Muscle layer of duodenum (tissue), 2 donors: ENCODE measurements around the gene ABCB9.

Source experiments
- H3K27ac ChIP-seq: one replicate; pipeline ENCODE4 v1.7.0; 2013; ENCODE audit warnings: mild to moderate bottlenecking, low read length
- H3K27me3 ChIP-seq: one replicate; pipeline ENCODE4 v1.7.0; 2013; ENCODE audit warnings: low read depth, mild to moderate bottlenecking, control low read depth, low read length
- H3K36me3 ChIP-seq, 2 donors: one replicate each; pipeline ENCODE4 v1.7.0; 2013; ENCODE audit warnings: low read length in 2 of 2, control low read depth in 1 of 2, mild to moderate bottlenecking in 1 of 2; ENCODE audit not compliant: insufficient read depth in 2 of 2, control insufficient read depth in 1 of 2
- H3K4me1 ChIP-seq, 2 donors: one replicate each; pipeline ENCODE4 v1.7.0; 2013; ENCODE audit warnings: low read length in 2 of 2, mild to moderate bottlenecking in 2 of 2, control low read depth in 1 of 2, moderate library complexity in 1 of 2; ENCODE audit not compliant: insufficient read depth in 2 of 2, control insufficient read depth in 1 of 2
- H3K4me3 ChIP-seq, 2 donors: one replicate each; pipeline ENCODE4 v1.7.0; 2013; ENCODE audit warnings: low read length in 2 of 2, low read depth in 1 of 2, mild to moderate bottlenecking in 1 of 2
- H3K9me3 ChIP-seq, 2 donors: one replicate each; pipeline ENCODE4 v1.7.0; 2013; ENCODE audit warnings: low read length in 2 of 2, control low read depth in 1 of 2, mild to moderate bottlenecking in 1 of 2; ENCODE audit not compliant: control insufficient read depth in 1 of 2
- donor health status: healthy.

Gene ABCB9

DNA sequence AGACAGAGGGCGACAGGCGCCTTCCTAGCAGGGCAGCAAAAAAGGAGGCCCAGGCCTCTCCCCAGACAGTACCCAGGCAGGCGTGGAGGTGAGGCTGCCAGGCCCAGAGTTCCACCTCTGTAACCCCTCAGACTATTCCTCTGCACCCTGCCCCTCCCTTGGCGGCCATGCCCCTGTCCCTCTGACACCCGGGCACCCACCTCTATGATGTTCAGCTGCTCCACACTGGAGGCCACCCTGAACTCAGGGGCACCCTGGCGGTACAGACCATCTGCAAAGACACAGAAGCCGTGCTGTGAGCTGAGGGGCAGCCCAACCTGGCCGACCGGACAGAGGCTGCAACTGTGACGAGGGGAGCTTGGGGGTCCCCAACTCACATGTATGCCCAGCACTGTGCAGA lies 34.3 kb upstream of the ABCB9 start:
- Histone ChIP-seq H3K27ac (no peak overlapping the region), H3K4me1 (peaks cover 4 to 9% of the 10 kb centered on the region in 2 donors), H3K27me3 (no peaks in the 10 kb centered on the region), H3K36me3 (peaks cover 0 to 53% of the 10 kb centered on the region in 2 donors), H3K9me3 (no peaks in the 10 kb centered on the region), H3K4me3 (no peak overlapping the region)

DNA sequence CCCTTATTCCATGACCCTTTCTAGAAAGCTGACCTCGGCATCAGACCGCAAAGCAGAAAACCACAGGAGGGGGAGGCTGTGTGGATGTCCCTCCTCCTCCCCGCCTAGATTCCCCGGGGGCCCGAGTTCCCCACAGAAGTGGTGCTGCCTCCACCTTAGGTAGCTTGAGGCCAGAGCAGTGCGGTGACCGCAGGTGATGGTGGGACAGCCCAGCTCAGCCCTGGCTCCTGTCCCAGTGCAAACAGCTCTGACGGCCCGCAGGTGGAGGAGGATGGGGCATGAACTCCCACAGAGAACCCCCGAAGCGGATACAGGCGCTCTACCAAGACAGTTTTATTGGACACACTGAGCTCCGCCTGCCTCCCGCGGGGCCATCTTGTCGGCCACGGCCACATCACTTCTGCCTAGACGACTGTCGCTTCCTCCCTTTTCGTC lies 33.7 kb upstream of the ABCB9 start:
- no peaks in the 10 kb centered on the region for H3K27me3 ChIP-seq
- no peak overlapping the region for H3K4me3 ChIP-seq
- peaks cover 4 to 11% of the 10 kb centered on the region in 2 donors for H3K4me1 ChIP-seq
- no peaks in the 10 kb centered on the region for H3K9me3 ChIP-seq
- H3K36me3 ChIP-seq, result peaks cover 0 to 51% of the 10 kb centered on the region in 2 donors
- H3K27ac ChIP-seq, result no peak overlapping the region

DNA sequence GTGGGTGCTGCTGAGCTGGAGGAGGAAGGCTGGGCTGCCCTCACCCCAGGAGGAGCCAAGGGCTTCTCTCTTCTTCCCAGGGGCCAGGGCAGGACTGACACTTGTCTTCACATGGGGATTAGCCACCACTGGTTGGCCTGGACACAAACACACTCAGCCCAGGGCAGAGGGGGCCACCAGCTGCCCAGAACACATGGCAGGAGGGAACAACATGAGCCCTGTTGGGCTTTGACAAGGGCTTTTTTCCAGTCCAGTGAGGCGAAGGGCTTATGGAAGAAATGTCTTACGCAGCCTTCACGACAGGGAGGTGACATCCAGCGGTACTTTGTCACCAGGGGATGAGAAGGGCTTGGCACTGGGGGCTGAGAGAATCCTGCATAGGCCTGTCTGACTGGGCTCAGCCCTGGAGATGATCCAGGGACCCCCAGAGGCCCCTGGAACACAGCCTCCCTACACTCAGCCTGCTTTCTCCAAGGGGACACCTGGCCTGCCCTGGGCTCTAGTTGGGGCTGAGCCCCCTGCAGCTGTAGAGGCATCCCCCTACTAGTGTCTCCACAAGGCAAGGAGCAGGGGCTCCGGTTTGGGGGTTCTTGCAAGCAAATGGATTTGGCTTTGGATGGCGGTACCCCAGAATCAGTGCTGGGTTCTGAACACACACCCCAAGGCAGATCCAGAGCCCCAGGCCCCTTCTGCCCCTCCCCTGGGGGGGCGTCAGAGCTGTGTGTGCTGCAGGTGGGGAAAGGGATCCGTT lies 33.1 kb upstream of the ABCB9 start:
- Histone ChIP-seq H3K27ac (no peak overlapping the region), H3K9me3 (no peaks in the 10 kb centered on the region), H3K4me1 (peaks cover 4 to 11% of the 10 kb centered on the region in 2 donors), H3K36me3 (peaks cover 0 to 45% of the 10 kb centered on the region in 2 donors), H3K4me3 (no peak overlapping the region), H3K27me3 (no peaks in the 10 kb centered on the region)

DNA sequence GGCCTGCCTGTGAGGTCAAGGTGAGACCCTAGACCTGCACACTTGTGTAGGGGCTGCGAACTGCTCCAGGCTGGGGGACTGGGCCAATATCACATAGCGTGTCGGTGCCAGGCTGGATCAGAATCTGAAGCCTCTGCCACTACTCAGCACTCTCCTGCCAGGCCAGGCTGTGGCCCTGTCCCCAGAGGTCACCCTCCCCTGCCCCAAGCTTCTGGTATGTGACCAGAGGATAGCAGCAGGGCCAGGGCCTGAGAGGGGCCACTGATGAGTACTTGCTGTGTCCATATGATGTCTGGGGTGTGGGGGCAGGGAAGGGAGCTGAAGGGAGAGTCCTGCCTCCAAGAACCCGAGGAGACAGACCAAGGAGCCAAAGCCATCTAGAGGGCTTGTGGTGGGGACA lies 32.1 kb upstream of the ABCB9 start:
- Histone ChIP-seq H3K27ac (no peak overlapping the region), H3K36me3 (peaks cover 0 to 40% of the 10 kb centered on the region in 2 donors), H3K4me1 (peaks cover 4 to 11% of the 10 kb centered on the region in 2 donors), H3K27me3 (no peaks in the 10 kb centered on the region), H3K4me3 (no peak overlapping the region), H3K9me3 (no peaks in the 10 kb centered on the region)

DNA sequence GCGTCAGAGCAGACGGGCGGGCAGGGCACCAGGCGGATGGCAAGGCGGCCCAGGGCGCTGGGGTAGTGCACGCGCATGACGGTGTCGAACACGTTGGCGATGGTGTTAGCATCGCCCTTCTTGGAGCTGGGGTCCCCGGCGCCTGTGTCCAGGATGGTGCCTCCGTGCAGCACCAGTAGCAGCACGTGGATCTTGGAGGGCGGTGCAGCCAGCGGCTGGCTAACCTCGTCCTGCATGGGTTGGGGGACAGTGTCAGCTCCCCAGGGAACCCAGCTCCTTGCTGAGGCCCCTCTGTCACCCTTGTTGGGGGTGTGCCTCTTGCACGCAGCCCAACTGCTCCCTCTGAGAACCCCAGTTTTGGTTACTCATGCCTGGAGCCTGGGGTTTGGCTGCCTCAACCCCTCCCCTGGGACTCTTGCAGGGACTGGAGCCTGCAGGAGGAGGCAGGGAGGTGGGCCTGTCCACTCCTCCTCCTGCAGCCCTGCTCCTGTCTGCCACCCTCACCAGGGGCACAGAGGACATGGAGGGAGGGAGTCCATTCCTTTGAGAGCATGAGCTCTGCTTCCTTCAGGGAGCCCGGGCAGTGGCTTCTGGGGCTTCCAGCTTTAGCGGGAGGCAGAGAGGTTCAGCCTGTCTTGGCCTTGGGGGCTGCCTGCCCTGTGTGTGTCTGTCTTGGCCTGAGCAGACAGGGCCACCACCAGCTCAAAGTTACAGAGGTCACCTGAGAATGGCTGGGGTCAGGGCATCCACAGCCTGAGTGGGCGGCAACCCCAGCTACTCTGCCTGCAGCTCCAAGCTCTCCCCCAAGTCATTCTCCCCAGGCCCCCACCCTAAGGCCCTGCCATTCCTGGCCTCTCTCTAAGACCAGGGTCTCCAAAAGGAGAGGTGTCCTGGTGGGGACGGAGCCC lies 31.3 kb upstream of the ABCB9 start:
- no peaks in the 10 kb centered on the region for H3K9me3 ChIP-seq
- peaks cover 0 to 40% of the 10 kb centered on the region in 2 donors for H3K36me3 ChIP-seq
- peaks cover 4 to 11% of the 10 kb centered on the region in 2 donors for H3K4me1 ChIP-seq

DNA sequence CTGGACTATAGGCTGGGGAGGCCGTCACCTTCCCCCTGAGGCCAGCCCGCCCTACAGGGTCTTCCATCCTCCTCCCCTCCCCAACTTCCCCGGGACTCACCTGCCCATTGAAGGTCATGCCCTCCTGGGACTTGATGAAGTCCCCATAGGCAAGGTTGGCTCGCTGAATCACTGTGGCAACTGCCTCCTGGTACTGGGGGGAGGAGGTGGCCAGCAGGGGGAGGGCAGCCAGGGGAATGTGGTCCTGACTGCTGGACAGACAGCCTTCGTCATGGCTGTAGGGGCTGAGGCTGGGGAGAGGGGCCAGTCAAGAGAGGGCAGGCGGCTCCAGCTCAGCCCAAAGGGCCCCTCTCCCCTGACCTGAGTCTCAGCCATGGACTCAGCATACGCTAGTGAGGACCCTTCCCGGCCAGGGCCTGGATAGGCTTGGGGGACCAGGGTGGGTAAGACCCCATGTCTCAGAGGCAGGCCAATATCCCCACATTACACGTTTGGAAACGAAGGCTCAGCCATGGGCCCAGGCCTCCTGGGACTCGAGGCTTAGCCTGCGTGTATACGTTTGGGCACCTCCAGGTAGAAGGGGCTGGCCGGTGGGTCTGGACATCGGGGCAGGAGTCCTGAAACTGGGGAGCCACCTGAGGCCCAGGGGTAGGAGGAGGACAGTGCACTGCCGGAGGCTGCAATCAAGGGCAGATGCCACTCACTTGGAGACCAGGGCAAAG lies 30.5 kb upstream of the ABCB9 start:
- Histone ChIP-seq H3K4me1 (peaks cover 4 to 11% of the 10 kb centered on the region in 2 donors), H3K36me3 (peaks cover 0 to 40% of the 10 kb centered on the region in 2 donors), H3K4me3 (no peak overlapping the region)

More for the DNA sequence above, 31.3 kb upstream of the ABCB9 start:
- Histone ChIP-seq H3K27ac (no peak overlapping the region), H3K4me3 (no peak overlapping the region), H3K27me3 (no peaks in the 10 kb centered on the region)

DNA sequence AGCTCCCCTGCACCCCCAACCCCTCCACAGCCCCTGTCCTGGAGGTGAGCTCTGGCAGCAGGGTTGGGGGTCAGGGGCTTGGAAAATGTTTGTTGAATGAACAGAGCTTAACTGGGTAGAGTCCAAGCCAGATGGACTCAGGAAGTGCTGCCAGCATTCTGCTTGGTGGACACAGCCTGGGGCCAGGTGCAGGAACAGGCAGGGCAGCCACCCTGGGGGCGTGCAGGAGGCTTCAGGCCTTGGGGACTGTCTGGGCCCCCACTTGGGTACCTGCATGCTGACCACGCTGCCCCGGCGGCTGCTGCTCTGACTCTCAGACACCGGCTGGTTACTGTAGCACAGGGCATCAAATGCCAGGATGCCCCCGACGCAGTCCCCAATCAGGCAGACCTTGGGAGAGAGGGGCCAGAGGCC lies 29.9 kb upstream of the ABCB9 start:
- no peaks in the 10 kb centered on the region for H3K27me3 ChIP-seq
- no peak overlapping the region for H3K4me3 ChIP-seq
- H3K36me3 ChIP-seq, result peaks cover 0 to 41% of the 10 kb centered on the region in 2 donors
- H3K4me1 ChIP-seq, result peaks cover 4 to 11% of the 10 kb centered on the region in 2 donors
- H3K27ac ChIP-seq, result no peak overlapping the region
- H3K9me3 ChIP-seq, result no peaks in the 10 kb centered on the region

More for the DNA sequence above, 30.5 kb upstream of the ABCB9 start:
- Histone ChIP-seq H3K27ac (no peak overlapping the region), H3K9me3 (no peaks in the 10 kb centered on the region), H3K27me3 (no peaks in the 10 kb centered on the region)

DNA sequence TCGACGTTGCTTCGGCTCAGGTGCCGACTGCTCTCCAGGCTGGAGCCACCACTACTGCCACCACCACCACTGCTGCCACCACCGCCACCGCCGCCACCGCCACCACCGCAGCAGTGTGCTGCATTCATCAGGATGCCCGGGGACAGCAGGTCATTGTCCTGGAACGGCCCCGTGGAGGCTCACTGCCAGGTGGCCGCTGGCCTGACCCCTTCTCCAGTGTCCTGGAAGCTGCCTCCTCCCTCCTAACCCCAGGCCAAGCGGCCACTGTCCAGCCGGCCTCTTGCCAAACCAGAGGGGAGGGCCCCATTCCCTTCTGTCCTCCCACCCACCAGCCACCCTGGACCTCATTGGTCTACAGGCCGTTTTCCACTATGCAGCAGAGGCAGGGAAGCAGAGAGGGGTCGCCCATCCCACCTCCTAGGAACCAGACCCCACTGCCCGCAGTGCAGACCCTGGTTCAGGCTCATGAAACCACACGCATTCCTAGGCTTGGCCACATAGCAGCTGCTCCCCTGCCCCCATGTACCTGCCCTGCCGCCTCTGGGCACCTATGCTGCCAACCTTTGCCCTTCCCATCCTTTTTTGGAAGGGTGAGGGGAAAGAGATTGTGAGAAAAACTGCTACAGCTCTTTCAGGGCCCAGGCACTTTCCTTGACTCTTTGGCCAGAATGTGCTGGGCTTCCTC lies 29.4 kb upstream of the ABCB9 start:
- H3K36me3 ChIP-seq, result peaks cover 0 to 39% of the 10 kb centered on the region in 2 donors
- no peak overlapping the region for H3K4me3 ChIP-seq
- no peaks in the 10 kb centered on the region for H3K9me3 ChIP-seq
- H3K27me3 ChIP-seq, result no peaks in the 10 kb centered on the region
- no peak overlapping the region for H3K27ac ChIP-seq
- H3K4me1 ChIP-seq, result peaks cover 4 to 11% of the 10 kb centered on the region in 2 donors

DNA sequence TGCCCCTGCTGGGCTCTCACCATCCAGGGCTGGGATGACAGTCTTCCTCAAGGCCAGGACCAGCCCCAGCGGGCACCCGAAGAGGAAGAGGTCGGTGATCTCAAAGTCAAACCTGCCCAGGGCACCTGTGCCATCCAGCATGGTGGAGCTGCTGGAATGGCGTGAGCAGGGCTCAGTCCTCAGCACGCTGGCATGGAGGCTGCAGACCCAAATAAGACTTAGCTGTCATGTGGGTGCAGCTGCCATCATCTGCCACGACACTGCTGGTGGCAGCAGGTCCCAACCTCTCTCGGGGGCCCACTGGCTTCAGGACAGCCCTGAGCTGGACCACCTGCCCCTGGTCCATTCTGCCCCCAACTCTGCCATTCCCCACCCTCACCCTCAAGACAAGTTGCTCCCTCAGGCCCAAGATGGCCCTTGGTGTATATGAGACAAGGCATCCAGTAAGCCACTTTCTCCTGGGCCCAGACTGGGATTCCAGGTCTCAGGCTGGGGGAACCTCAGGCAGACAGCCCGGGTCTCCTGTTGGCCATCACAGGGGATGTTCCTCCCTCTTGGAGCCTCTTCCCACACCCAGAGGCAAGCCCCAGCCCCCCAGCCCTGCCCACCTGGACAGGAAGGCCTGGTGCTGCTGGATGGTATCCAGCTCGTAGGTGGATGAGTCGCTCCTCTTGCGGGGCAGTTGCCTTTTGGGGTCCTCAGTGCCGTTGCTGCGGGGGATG lies 28.7 kb upstream of the ABCB9 start:
- Histone ChIP-seq H3K9me3 (no peaks in the 10 kb centered on the region), H3K36me3 (peaks cover 0 to 33% of the 10 kb centered on the region in 2 donors), H3K4me3 (no peak overlapping the region), H3K4me1 (peaks cover 4 to 11% of the 10 kb centered on the region in 2 donors), H3K27me3 (no peaks in the 10 kb centered on the region), H3K27ac (no peak overlapping the region)

DNA sequence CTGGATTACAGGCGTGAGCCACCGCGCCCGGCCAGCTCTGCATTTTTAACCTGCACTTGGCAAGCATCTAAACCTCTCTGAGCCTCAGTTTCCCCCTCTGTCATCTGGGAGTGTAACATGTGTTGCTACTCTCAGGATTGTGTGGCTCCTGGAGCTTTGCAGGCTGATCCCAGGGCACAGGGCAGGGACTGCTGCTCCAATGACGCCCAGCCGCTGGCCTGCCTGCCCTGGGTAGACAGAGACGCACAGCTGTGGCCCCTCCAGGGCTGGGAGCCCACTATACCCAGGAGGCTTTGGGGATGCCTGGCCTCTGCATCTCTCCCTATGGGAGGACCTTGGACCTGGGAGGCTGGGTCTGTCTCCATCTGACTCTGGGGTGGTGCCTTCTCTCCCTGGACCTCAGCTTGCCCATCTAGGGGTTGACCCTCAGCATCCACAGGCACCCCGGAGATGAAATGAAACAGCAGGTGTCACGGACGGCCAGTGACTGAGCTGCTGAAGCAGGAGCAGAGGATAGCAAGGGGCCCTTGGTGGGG lies 27.9 kb upstream of the ABCB9 start:
- Histone ChIP-seq H3K9me3 (no peaks in the 10 kb centered on the region), H3K27me3 (no peaks in the 10 kb centered on the region), H3K27ac (no peak overlapping the region), H3K36me3 (peaks cover 0 to 26% of the 10 kb centered on the region in 2 donors), H3K4me3 (no peak overlapping the region), H3K4me1 (peaks cover 4 to 11% of the 10 kb centered on the region in 2 donors)
